IPS-18a (cell line): Measurements from ENCODE around the gene FGD2.
"Not testable (repeated sequence)": the region's sequence is repeated elsewhere in the genome, so short reads cannot be mapped to it uniquely, and the experiment has no call there.

Experiments used
- H3K27ac ChIP-seq: one replicate; pipeline ENCODE4 v1.5.1; 2013; ENCODE audit warnings: low read length
- H3K27me3 ChIP-seq: one replicate; pipeline ENCODE4 v1.6.1; 2013; ENCODE audit warnings: mild to moderate bottlenecking, low read length; ENCODE audit not compliant: control insufficient read depth, insufficient read depth
- H3K36me3 ChIP-seq: one replicate; pipeline ENCODE4 v1.6.1; 2013; ENCODE audit warnings: low read depth, low read length; ENCODE audit not compliant: control insufficient read depth
- H3K4me1 ChIP-seq: one replicate; pipeline ENCODE4 v1.6.1; 2013; ENCODE audit warnings: low read depth, low read length; ENCODE audit not compliant: control insufficient read depth
- H3K4me3 ChIP-seq: one replicate; pipeline ENCODE4 v1.5.1; 2013; ENCODE audit warnings: low read length
- H3K9ac ChIP-seq: one replicate; pipeline ENCODE4 v1.6.1; 2013; ENCODE audit warnings: mild to moderate bottlenecking, low read length, moderate library complexity
- H3K9me3 ChIP-seq: one replicate; pipeline ENCODE4 v1.6.1; 2013; ENCODE audit warnings: low read depth, low read length; ENCODE audit not compliant: control insufficient read depth

FGD2 gene

GRCh38 chr6:37039958-37040357 is 34.5 kb downstream of the FGD2 start:
- H3K9me3 ChIP-seq: no peaks in the 10 kb centered on the region
- H3K36me3 ChIP-seq: no peaks in the 10 kb centered on the region
- no peak overlapping the region for H3K4me3 ChIP-seq
- H3K9ac ChIP-seq: no peak overlapping the region
- no peaks in the 10 kb centered on the region for H3K4me1 ChIP-seq
- no peaks in the 10 kb centered on the region for H3K27me3 ChIP-seq
- no peak overlapping the region for H3K27ac ChIP-seq

GRCh38 chr6:37041521-37041920 is 36.1 kb downstream of the FGD2 start:
- H3K4me1 ChIP-seq: no peaks in the 10 kb centered on the region
- H3K27me3 ChIP-seq: no peaks in the 10 kb centered on the region
- H3K27ac ChIP-seq: no peak overlapping the region
- no peak overlapping the region for H3K4me3 ChIP-seq
- no peak overlapping the region for H3K9ac ChIP-seq
- H3K9me3 ChIP-seq: no peaks in the 10 kb centered on the region
- no peaks in the 10 kb centered on the region for H3K36me3 ChIP-seq

GRCh38 chr6:37042150-37042549 is 36.7 kb downstream of the FGD2 start:
- Histone ChIP-seq H3K27ac (no peak overlapping the region), H3K9me3 (no peaks in the 10 kb centered on the region), H3K4me1 (no peaks in the 10 kb centered on the region), H3K4me3 (no peak overlapping the region), H3K9ac (no peak overlapping the region), H3K27me3 (no peaks in the 10 kb centered on the region), H3K36me3 (no peaks in the 10 kb centered on the region)

- H3K9ac ChIP-seq, H3K4me1 ChIP-seq, H3K27ac ChIP-seq, H3K27me3 ChIP-seq, H3K9me3 ChIP-seq, H3K36me3 ChIP-seq, H3K4me3 ChIP-seq: not testable (repeated sequence)
Observed at GRCh38 chr6:37043091-37043490, 37.6 kb downstream of the FGD2 start.

- Histone ChIP-seq H3K4me1 (peaks cover 6% of the 10 kb centered on the region), H3K9ac (no peak overlapping the region), H3K27ac (no peak overlapping the region), H3K27me3 (no peaks in the 10 kb centered on the region), H3K36me3 (no peaks in the 10 kb centered on the region), H3K9me3 (no peaks in the 10 kb centered on the region), H3K4me3 (no peak overlapping the region)
Observed at GRCh38 chr6:37047346-37047688, 41.9 kb downstream of the FGD2 start.

- H3K36me3 ChIP-seq: no peaks in the 10 kb centered on the region
- H3K27ac ChIP-seq: no peak overlapping the region
- no peaks in the 10 kb centered on the region for H3K27me3 ChIP-seq
- no peak overlapping the region for H3K4me3 ChIP-seq
- H3K9ac ChIP-seq: no peak overlapping the region
- H3K9me3 ChIP-seq: no peaks in the 10 kb centered on the region
- H3K4me1 ChIP-seq: peaks cover 6% of the 10 kb centered on the region
Observed at GRCh38 chr6:37047689-37048402, 42.4 kb downstream of the FGD2 start.

- Histone ChIP-seq H3K9me3 (no peaks in the 10 kb centered on the region), H3K9ac (no peak overlapping the region), H3K27ac (no peak overlapping the region), H3K27me3 (no peaks in the 10 kb centered on the region), H3K4me3 (no peak overlapping the region), H3K4me1 (peaks cover 6% of the 10 kb centered on the region), H3K36me3 (no peaks in the 10 kb centered on the region)
Observed at GRCh38 chr6:37048403-37048850, 43.0 kb downstream of the FGD2 start.

GRCh38 chr6:37048851-37049757 is 43.6 kb downstream of the FGD2 start:
- Histone ChIP-seq H3K4me3 (no peak overlapping the region), H3K27ac (no peak overlapping the region), H3K36me3 (no peaks in the 10 kb centered on the region), H3K9me3 (no peaks in the 10 kb centered on the region), H3K9ac (no peak overlapping the region), H3K27me3 (no peaks in the 10 kb centered on the region), H3K4me1 (peaks cover 6% of the 10 kb centered on the region)

GRCh38 chr6:37049758-37050044 is 44.2 kb downstream of the FGD2 start:
- no peak overlapping the region for H3K27ac ChIP-seq
- no peak overlapping the region for H3K9ac ChIP-seq
- no peaks in the 10 kb centered on the region for H3K36me3 ChIP-seq
- H3K4me3 ChIP-seq: no peak overlapping the region
- no peaks in the 10 kb centered on the region for H3K27me3 ChIP-seq
- peaks cover 6% of the 10 kb centered on the region for H3K4me1 ChIP-seq
- no peaks in the 10 kb centered on the region for H3K9me3 ChIP-seq

GRCh38 chr6:37050045-37050853 is 44.8 kb downstream of the FGD2 start:
- no peaks in the 10 kb centered on the region for H3K9me3 ChIP-seq
- H3K4me1 ChIP-seq: peaks cover 6% of the 10 kb centered on the region
- no peak overlapping the region for H3K27ac ChIP-seq
- no peaks in the 10 kb centered on the region for H3K36me3 ChIP-seq
- no peak overlapping the region for H3K4me3 ChIP-seq
- no peak overlapping the region for H3K9ac ChIP-seq
- no peaks in the 10 kb centered on the region for H3K27me3 ChIP-seq

GRCh38 chr6:37050854-37051137 is 45.3 kb downstream of the FGD2 start:
- Histone ChIP-seq H3K9ac (no peak overlapping the region), H3K27me3 (no peaks in the 10 kb centered on the region), H3K36me3 (no peaks in the 10 kb centered on the region), H3K4me1 (peaks cover 8% of the 10 kb centered on the region), H3K4me3 (no peak overlapping the region), H3K27ac (no peak overlapping the region), H3K9me3 (no peaks in the 10 kb centered on the region)
